Measurements from ENCODE around the gene SERINC2.

GRCh38 chr1:31401241-31401640 is 11.8 kb upstream of the SERINC2 start:
- TF ChIP-seq CTCF (IDR thresholded peaks at IDR 0.05 in 2 of 3, conservative IDR thresholded peaks at IDR 0.05 in 1 of 3; ENCODE audit: control insufficient read depth in 2 of 3, extremely low read depth in 1 of 3, insufficient read depth in 1 of 3, low read depth in 3 of 3, low read length in 3 of 3) (no peak), POLR2A (IDR thresholded peaks at IDR 0.05; ENCODE audit: low read depth, low read length) (no peak), FOXM1 (IDR thresholded peaks at IDR 0.05; ENCODE audit: low read depth, low read length) (no peak), RCOR1 (conservative IDR thresholded peaks at IDR 0.05; ENCODE audit: low read depth, low read length) (no peak), SMAD1 (IDR thresholded peaks at IDR 0.05; ENCODE audit: low read depth, partially characterized antibody) (no peak), WRNIP1 (IDR thresholded peaks at IDR 0.05; ENCODE audit: borderline replicate concordance, low read depth, low read length) (no peak), TCF7 (IDR thresholded peaks at IDR 0.05; ENCODE audit: borderline replicate concordance) (no peak), HDAC6 (IDR thresholded peaks at IDR 0.05; ENCODE audit: unreplicated experiment) (no peak), HCFC1 (IDR thresholded peaks at IDR 0.05; ENCODE audit: low read length) (no peak), EZH2 (IDR thresholded peaks at IDR 0.05; ENCODE audit: borderline replicate concordance, control insufficient read depth, low read depth, low read length) (no peak), RELA (IDR thresholded peaks at IDR 0.05; ENCODE audit: borderline replicate concordance, partially characterized antibody) (no peak), JUND (IDR thresholded peaks at IDR 0.05; ENCODE audit: low read depth, low read length) (no peak)
